ENCODE measurements around the gene PTPRK. TPM values are rescaled to one million over a fixed set of nuclear protein-coding genes. Genes with fewer than 3 reads are reported as not detected.

Gene PTPRK
- total RNA-seq, 2 donors from 2014 or later, result 29.6 to 30.2 TPM

DNA sequence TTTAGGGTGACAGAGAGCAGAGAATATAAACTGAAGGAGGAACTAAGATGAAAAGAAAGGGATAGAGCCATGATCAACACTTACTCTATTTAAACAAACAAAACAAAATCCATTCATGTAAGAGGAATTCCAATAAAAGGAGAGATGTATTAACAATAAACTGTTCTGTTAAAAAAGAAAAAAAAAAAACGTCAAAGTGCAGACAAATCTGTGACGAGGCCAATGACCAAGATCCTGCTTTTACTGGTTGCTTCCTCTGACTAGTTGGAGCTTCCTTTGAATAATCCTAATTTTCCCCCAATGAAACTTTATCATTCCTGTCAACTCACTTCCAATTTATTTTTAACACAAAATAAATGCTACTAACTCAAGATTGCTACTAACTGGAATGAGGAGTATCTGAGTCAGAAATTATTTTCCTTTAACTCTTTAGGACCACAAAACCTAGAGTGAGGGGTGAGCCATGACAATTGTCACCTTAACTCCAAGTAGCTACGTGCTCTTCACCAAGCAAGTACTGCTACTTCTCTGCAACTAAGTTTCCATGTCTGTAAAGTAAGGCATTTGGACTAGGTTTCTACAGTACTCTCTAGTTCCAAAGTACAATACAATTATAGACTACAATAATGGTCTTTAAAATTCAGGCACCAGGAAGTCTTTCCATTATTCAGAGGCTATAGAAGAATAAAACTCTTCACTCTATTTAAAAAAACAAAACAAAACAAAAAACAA, 152.0 kb downstream of the PTPRK start:
- DNase-seq (no peak), ATAC-seq (no peak)
- intact Hi-C loops (cut with DNase I), result no loop called here

- ATAC-seq (no peak), DNase-seq (no peak)
- intact Hi-C loops (cut with DNase I), result no loop called here
These were observed 153.0 kb downstream of the PTPRK start for GRCh38 chr6:128367437-128367836.

DNA sequence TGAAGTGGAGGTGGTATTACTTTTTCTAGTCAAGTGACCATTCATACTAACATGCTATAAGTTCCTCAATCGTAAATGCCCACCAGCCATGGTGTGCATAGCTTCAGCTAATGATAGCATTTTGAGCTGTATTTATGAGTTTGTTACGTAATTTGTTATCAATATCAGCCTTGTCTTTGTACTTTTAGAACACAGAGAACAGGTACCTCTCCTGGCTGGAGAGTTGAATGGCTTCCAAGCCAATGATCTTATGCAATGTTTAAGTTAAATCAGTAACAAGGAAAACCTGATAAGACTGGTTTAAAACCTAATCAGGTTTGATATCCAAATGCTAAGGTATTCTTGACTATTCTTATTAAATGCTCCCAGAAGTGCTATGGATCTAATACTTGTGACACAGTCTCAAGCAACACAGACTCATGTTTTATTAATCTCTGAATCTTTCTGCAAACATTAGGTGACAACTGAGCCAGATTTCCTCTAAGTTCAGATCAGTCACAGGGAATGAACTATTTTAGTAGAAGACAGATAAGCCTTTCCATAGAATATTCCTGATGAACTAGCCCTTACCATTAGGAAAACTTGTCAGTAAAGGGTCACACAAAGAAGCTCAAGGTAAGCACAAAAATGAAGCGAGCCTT, 154.8 kb downstream of the PTPRK start:
- DNase-seq (no peak), ATAC-seq (no peak)
- intact Hi-C loops (cut with DNase I), result no loop called here

- no peak for DNase-seq
- intact Hi-C loops (cut with DNase I), result no loop called here
- ATAC-seq, result no peak
These were observed 155.5 kb downstream of the PTPRK start for GRCh38 chr6:128364766-128365519.

- no peak for DNase-seq
- intact Hi-C loops (cut with DNase I), result no loop called here
- ATAC-seq, result no peak
These were observed 157.2 kb downstream of the PTPRK start for GRCh38 chr6:128363020-128363813.

GRCh38 chr6:128361378-128361777, 159.0 kb downstream of the PTPRK start:
- DNase-seq (no peak), ATAC-seq (no peak)
- intact Hi-C loops (cut with DNase I), result no loop called here

DNA sequence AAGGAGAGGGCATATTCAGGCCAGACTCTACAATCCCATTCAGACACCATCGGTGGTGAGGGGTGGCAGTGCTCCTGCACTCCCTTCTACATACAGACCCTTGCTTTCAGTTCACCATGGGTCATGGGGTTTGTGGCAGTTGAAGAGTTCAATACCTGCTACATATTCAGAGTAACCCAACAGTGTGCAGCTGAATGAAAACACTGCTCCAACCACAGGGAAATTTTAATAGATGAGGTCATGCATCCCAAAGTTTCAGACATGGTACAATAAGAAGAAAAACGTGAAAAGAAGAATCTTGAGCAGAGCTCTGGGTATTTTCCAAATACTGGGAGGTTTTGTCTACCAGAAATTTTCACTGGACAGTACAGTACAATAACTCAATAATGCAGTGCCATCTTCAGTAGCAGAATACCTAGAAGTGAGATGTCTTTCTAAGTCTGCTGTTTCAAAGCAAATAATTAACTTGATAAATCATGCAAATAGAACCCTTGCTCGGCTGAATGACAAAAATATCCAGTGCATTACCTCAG, 162.1 kb downstream of the PTPRK start:
- DNase-seq, result no peak
- intact Hi-C loops (cut with DNase I), result no loop called here
- peak in 1 of 2 donors; percentile 19 for ATAC-seq

DNA sequence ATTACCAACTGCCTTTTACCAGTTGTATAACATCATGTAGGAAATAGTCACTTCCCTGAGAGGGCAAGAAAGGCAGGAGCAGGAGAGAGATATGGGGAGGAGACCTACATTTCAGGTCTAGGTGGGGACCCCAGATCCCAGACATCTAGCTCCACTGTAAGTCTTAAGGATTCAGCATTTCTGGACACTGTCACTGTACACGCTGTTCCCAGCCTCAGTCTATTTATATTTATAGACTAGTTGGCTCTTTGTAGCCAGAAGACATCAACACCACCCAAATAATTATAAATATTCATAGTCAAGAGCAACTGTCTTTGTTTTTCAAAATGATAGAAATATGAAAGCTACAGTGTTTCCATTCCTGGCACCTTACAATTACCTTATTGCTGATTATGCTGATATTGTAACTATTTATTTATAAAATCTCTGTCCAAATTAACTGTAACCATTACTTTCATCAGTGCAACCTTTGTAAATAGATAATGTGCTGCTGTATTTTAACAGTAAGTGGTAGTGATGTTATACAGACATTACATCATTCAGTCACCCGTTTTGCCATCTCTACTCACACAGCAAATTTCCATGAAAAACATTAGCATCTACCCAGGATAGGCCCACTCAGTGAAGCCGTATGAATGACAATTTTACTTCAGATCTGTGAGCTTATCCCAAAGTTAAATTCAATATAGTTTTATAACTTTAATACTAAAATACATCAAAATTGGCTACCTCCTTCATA, 162.8 kb downstream of the PTPRK start:
- intact Hi-C loops (cut with DNase I), result no loop called here
- peak; percentile 73 to 78 for ATAC-seq

GRCh38 chr6:128352366-128352765, 168.0 kb downstream of the PTPRK start:
- intact Hi-C loops (cut with DNase I), result no loop called here
- DNase-seq (no peak), ATAC-seq (no peak)

More for the DNA sequence above, 162.8 kb downstream of the PTPRK start:
- no peak for DNase-seq

- intact Hi-C loops (cut with DNase I), result no loop called here
- DNase-seq, result no peak
- ATAC-seq, result no peak
These were observed 169.2 kb downstream of the PTPRK start for GRCh38 chr6:128351255-128351514.

GRCh38 chr6:128350416-128351254, 169.8 kb downstream of the PTPRK start:
- DNase-seq, result no peak
- peak in 1 of 2 donors; percentile 93 for ATAC-seq
- intact Hi-C loops (cut with DNase I), result no loop called here

- intact Hi-C loops (cut with DNase I), result no loop called here
- no peak for ATAC-seq
- DNase-seq, result no peak
These were observed 173.3 kb downstream of the PTPRK start for GRCh38 chr6:128347123-128347522.

DNA sequence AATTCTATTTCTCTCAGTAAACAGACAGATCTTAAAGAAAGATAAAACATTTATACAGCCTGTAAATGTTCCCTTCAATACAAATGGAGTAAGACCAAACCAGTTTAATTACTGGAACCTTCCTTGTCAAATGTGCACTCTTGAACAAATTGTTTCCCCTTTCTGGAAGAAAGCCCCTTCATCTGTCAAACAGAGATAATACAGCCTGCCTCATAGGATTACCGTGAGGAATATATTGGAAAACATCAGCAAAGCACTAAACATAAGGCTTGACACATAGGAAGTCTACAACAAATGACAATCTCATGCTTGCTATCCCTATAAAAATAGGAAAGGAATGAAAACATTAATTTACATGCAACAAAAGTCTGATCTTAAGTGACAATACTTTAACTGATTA, 173.8 kb downstream of the PTPRK start:
- DNase-seq (no peak), ATAC-seq (no peak)
- intact Hi-C loops (cut with DNase I), result no loop called here

DNA sequence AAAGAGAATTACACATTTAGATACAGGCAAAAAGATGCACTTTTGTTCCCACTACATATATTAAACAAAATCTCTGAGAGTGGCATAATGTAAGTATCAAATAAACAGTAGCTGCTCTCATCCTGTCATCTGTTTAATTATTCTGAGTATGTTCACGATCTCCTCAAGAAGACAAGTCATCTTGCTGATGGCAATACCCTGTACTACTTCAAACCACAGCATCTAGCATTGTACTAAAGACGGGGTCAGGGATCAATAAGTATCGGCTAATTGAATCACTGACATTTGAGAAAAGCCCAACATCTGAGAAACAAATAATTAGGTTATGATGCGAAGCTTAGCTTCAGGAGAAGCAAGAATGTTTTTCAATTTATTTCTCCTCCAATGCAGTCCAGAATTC, 175.1 kb downstream of the PTPRK start:
- DNase-seq, result no peak
- intact Hi-C loops (cut with DNase I), result no loop called here
- ATAC-seq, result no peak

GRCh38 chr6:128343706-128344105, 176.7 kb downstream of the PTPRK start:
- intact Hi-C loops (cut with DNase I), result no loop called here
- ATAC-seq, result no peak
- no peak for DNase-seq

- ATAC-seq (no peak), DNase-seq (no peak)
- intact Hi-C loops (cut with DNase I), result loop anchor here in 1 of 2 donors (10.0 kb wide), 1 partner anchor 175 kb away; no protein-coding TSS in a partner anchor
These were observed 180.6 kb downstream of the PTPRK start for GRCh38 chr6:128339635-128340450.

DNA sequence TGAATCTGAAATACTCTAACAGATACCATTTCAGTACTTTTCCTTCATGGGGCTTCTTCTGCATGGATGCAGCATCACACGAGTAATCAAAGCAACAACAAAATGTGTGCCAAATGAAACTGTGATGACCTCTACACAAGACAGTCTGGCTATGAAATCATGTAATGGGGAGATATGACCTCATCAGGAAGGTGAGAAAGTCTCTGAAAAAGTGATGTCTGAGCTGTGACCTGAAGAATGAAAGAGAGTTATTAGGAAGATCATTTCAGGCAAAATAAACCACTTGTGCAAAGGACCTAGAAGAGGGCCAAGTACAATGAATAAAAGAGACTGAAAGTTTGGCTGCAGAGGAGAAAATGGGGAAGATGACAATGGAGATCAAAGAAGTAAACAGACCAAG, 182.8 kb downstream of the PTPRK start:
- DNase-seq, result no peak
- intact Hi-C loops (cut with DNase I), result loop anchor here in 1 of 2 donors (10.0 kb wide), 1 partner anchor 177 kb away; no protein-coding TSS in a partner anchor
- ATAC-seq, result no peak

Measured in left cardiac atrium (tissue), 4 donors.